ENCODE measurements around the gene LARGE2.

LARGE2 gene

GRCh38 chr11:45917286-45917622 lies 5.2 kb upstream of the LARGE2 start:
- no peak for FAIRE-seq

GRCh38 chr11:45917623-45918330 lies 4.7 kb upstream of the LARGE2 start, which contains the start of gene PEX16:
Gene PEX16 (minus strand): TSS chr11:45917877. CDS start chr11:45917811, 66 bp downstream.
- FAIRE-seq: peak; percentile 41

- no peak for FAIRE-seq
Measured at GRCh38 chr11:45918331-45918941, 4.0 kb upstream of the LARGE2 start.

GRCh38 chr11:45918962-45919675 lies 3.3 kb upstream of the LARGE2 start:
- FAIRE-seq: no peak

- no peak for FAIRE-seq
Measured at GRCh38 chr11:45919806-45920530, 2.5 kb upstream of the LARGE2 start.

GRCh38 chr11:45920531-45921477 lies 1.7 kb upstream of the LARGE2 start:
- no peak for FAIRE-seq

- no peak for FAIRE-seq
Measured at GRCh38 chr11:45921561-45922424, 663 bp upstream of the LARGE2 start.

- FAIRE-seq: no peak
Measured at GRCh38 chr11:45924036-45924915, 1.8 kb downstream of the LARGE2 start.

GRCh38 chr11:45924927-45925326 lies 2.5 kb downstream of the LARGE2 start:
- FAIRE-seq: no peak

- no peak for FAIRE-seq
Measured at GRCh38 chr11:45925550-45925949, 3.1 kb downstream of the LARGE2 start.

- FAIRE-seq: no peak
Measured at GRCh38 chr11:45926001-45926401, 3.5 kb downstream of the LARGE2 start.

GRCh38 chr11:45926536-45927331 lies 4.3 kb downstream of the LARGE2 start:
- no peak for FAIRE-seq

GRCh38 chr11:45927332-45927683 lies 4.9 kb downstream of the LARGE2 start:
- no peak for FAIRE-seq

- FAIRE-seq: no peak
Measured at GRCh38 chr11:45927684-45928413, 5.4 kb downstream of the LARGE2 start.

GRCh38 chr11:45928535-45929215 lies 6.2 kb downstream of the LARGE2 start:
- FAIRE-seq: no peak

- no peak for FAIRE-seq
Measured at GRCh38 chr11:45929486-45930030, 7.1 kb downstream of the LARGE2 start.

- no peak for FAIRE-seq
Measured at GRCh38 chr11:45930031-45930794, 7.8 kb downstream of the LARGE2 start.

Data from islet of Langerhans (tissue), 1 donor.